ENCODE measurements around the gene LAMA3. TPM values are rescaled to one million over a fixed set of nuclear protein-coding genes. Genes with fewer than 3 reads are reported as not detected.

LAMA3 gene
- total RNA-seq, 4 donors from 2014 or later: 14.9 to 81.4 (median 69.3) TPM

GRCh38 chr18:23683671-23684070 is 5.6 kb upstream of the LAMA3 start:
- TF ChIP-seq CTCF (IDR thresholded peaks at IDR 0.05) (no peak), POLR2A (IDR thresholded peaks at IDR 0.05) (no peak)
- no peak overlapping the region for H3K4me3 ChIP-seq
- no peaks in the 10 kb centered on the region for H3K27me3 ChIP-seq

DNA sequence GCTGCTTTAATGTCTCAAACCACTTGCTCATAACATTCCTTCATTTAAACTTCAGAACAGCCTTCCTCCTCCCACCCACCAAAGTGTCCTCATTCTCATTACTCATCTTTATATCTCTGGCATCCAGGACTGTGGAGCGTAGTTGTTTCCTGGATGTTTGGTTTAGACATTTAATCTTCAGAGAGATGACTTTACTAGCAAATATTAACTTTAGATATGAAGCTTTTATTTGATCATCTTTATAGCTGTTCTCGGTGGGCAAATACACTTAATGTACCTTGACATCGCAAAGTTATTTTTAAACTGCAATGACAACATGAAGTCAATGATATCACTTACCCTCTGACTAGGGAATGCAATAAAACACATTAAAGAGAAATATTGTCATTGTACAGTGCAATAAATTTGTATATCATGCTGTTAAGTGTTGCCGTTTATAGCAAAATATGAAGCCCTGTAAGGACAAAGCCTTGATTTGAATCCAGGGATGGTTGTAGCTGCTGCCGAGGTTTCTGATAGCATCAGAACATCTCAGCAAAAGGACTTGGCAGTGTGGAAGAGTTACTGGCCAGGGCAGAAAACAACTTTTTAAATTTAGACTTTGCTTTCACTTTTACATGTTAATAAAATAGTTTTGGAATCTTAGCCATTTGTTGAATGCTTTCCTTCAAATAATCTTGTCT is 4.6 kb upstream of the LAMA3 start:
- no peaks in the 10 kb centered on the region for H3K9me3 ChIP-seq
- no peak overlapping the region for H3K4me3 ChIP-seq
- DNase-seq: no peak
- peaks cover 0 to 14% (median 0%) of the 10 kb centered on the region in 4 donors for H3K4me1 ChIP-seq
- TF ChIP-seq POLR2A (IDR thresholded peaks at IDR 0.05) (no peak), CTCF (IDR thresholded peaks at IDR 0.05) (no peak)
- H3K36me3 ChIP-seq: no peaks in the 10 kb centered on the region
- no peaks in the 10 kb centered on the region for H3K27me3 ChIP-seq
- H3K27ac ChIP-seq: peak overlapping the region in 2 of 4 donors; percentile 27 to 45

More at GRCh38 chr18:23683671-23684070, 5.6 kb upstream of the LAMA3 start:
- peaks cover 0 to 7% (median 0%) of the 10 kb centered on the region in 4 donors for H3K4me1 ChIP-seq
- no peak for DNase-seq
- H3K27ac ChIP-seq: no peak overlapping the region
- no peaks in the 10 kb centered on the region for H3K9me3 ChIP-seq
- no peaks in the 10 kb centered on the region for H3K36me3 ChIP-seq

GRCh38 chr18:23688528-23688927 is 725 bp upstream of the LAMA3 start:
- TF ChIP-seq CTCF (IDR thresholded peaks at IDR 0.05): no peak
- no peak for TF ChIP-seq POLR2A (IDR thresholded peaks at IDR 0.05)
- H3K4me1 ChIP-seq: peaks cover 0 to 21% (median 0%) of the 10 kb centered on the region in 4 donors
- no peak for DNase-seq
- peak overlapping the region in 2 of 4 donors; percentile 76 to 81 for H3K4me3 ChIP-seq
- no peaks in the 10 kb centered on the region for H3K9me3 ChIP-seq
- H3K27ac ChIP-seq: peak overlapping the region in 1 of 4 donors; percentile 36
- H3K36me3 ChIP-seq: no peaks in the 10 kb centered on the region
- no peaks in the 10 kb centered on the region for H3K27me3 ChIP-seq

- Histone ChIP-seq H3K4me3 (peak overlapping the region; percentile 44 to 81 (median 60)), H3K4me1 (peaks cover 0 to 21% (median 0%) of the 10 kb centered on the region in 4 donors), H3K27ac (peak overlapping the region in 3 of 4 donors; percentile 9 to 42 (median 37)), H3K36me3 (no peaks in the 10 kb centered on the region), H3K27me3 (no peaks in the 10 kb centered on the region), H3K9me3 (no peaks in the 10 kb centered on the region)
- no peak for TF ChIP-seq CTCF (IDR thresholded peaks at IDR 0.05)
- no peak for TF ChIP-seq POLR2A (IDR thresholded peaks at IDR 0.05)
- peak in 2 of 3 donors; percentile 46 to 53 for DNase-seq
These were observed 607 bp downstream of the LAMA3 start for GRCh38 chr18:23689616-23690504.

GRCh38 chr18:23690505-23691068 is 1.3 kb downstream of the LAMA3 start:
- no peaks in the 10 kb centered on the region for H3K9me3 ChIP-seq
- H3K27ac ChIP-seq: no peak overlapping the region
- DNase-seq: no peak
- peak overlapping the region in 3 of 4 donors; percentile 44 to 81 (median 76) for H3K4me3 ChIP-seq
- H3K27me3 ChIP-seq: no peaks in the 10 kb centered on the region
- H3K36me3 ChIP-seq: no peaks in the 10 kb centered on the region
- peaks cover 0 to 17% (median 0%) of the 10 kb centered on the region in 4 donors for H3K4me1 ChIP-seq
- TF ChIP-seq POLR2A (IDR thresholded peaks at IDR 0.05) (no peak), CTCF (IDR thresholded peaks at IDR 0.05) (no peak)

All from Peyer's patch (tissue), 4 donors.